GM18858 (cell line): ENCODE results near the gene SLC25A33.
"Not testable (repeated sequence)": the region's sequence is repeated elsewhere in the genome, so short reads cannot be mapped to it uniquely, and the experiment has no call there.

Source experiments
- ATAC-seq: cut with Tn5 transposase; IDR thresholded peaks from one replicate; pipeline ENCODE4 v1.9.1; 2021; ENCODE audit not compliant: unreplicated experiment

SLC25A33 gene

DNA sequence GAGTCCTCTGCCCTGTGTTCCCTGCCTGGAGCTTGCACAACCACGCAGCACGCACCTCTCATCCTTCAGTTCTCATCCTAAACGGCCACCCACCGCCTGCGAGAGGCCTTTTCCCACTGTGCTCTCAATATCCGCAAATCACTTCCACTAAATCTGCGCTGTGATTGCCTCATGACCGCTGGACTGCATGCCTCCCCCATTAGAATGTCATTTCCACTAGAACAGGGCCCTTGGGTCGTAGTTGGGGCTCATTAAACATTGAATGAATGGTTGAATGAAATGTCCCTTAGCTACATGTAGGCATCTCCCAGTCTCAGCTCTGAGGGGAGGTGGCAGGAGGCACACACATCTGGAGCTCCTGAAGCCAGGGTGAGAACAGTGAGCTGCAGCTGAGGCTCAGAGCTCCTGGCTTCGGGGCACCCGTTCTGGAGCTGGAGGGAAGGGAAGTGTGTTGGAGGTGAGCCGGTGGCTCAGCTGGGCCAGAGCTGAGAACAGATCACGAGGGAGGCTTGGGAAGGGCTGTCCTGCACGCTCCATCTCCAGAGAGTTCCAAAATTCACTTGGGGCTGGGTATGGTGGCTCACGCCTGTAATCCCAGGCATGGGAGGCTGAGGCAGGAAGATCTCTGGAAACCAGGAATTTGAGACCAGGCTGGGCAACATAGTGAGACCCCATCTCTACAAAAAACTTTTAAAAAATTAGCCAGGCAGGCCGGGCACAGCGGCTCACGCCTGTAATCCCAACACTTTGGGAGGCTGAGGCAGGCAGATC lies 79.8 kb downstream of the SLC25A33 start:
- ATAC-seq = no peak

DNA sequence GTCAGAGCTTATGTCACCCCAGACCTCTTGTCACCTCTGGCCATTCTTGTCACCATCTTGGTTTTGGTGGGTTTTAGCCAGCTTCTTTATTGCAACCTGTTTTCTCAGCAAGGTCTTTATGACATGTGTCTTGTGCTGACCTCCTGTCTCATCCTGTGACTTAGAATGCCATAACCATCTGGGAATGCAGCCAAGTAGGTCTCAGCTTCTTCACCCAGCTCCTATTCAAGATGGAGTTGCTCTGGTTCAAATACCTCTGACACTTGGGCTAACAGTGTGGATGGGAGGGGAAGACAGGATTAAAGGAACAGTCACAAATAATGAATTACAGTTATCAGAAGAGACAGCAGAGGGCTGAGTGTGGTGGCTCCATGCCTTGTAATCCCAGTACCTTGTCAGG lies 81.8 kb downstream of the SLC25A33 start:
- no peak for ATAC-seq

DNA sequence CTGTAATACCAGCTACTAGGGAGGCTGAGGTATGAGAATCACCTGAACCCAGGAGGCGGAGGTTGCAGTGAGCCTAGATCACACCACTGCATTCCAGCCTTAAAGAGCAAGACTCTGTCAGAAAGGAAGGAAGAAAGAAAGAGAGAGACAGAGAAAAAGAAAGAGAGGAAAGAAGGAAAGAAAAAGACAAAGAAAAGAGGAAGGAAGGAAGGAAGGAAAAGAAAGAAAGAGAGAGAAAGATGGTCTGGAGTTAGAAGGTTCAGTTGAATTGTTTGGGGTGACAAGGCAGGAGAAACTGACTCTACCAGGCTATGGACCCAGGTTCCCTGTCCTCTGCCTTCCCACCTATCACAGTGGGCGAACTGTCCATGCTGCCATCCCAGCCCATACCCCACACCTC lies 84.8 kb downstream of the SLC25A33 start:
- ATAC-seq = no peak

DNA sequence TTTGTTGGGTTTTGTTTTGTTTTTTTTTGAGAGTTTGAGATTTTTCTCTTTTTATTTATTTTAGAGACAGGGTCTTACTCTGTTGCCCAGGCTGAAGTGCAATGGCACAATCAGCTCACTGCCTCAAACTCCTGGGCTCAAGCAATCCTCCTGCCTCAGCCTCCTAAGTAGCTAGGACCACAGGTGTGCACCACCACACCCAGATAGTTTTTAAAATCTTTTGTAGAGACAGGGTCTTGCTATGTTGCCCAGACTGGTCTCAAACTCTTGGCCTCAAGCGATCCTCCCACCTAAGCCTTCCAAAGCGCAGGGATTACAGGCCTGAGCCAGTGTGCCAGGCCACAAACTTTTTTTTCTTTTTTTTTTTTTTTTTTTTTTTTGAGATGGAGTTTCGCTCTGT lies 85.8 kb downstream of the SLC25A33 start:
- not testable (repeated sequence) for ATAC-seq

DNA sequence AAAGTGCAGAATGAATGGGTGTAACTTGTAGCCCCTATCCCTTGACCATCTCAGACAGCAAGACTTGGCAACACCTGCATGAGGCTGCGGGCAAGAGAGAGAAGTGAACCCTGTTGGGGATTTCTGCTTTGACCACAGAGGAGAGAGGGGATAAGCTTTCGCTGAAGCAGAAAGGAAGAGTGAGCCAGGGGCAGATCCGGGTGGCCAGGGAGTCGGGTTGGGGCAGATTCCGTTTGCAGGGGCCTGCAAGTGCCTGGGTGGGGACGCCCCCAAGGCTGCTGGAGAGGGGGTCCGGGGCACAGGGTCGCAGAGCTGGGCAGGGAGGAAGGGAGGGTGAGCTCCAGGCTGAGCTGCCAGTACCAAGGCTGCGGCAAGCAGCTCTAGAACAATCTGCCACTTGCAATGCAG lies 86.9 kb downstream of the SLC25A33 start:
- no peak for ATAC-seq

DNA sequence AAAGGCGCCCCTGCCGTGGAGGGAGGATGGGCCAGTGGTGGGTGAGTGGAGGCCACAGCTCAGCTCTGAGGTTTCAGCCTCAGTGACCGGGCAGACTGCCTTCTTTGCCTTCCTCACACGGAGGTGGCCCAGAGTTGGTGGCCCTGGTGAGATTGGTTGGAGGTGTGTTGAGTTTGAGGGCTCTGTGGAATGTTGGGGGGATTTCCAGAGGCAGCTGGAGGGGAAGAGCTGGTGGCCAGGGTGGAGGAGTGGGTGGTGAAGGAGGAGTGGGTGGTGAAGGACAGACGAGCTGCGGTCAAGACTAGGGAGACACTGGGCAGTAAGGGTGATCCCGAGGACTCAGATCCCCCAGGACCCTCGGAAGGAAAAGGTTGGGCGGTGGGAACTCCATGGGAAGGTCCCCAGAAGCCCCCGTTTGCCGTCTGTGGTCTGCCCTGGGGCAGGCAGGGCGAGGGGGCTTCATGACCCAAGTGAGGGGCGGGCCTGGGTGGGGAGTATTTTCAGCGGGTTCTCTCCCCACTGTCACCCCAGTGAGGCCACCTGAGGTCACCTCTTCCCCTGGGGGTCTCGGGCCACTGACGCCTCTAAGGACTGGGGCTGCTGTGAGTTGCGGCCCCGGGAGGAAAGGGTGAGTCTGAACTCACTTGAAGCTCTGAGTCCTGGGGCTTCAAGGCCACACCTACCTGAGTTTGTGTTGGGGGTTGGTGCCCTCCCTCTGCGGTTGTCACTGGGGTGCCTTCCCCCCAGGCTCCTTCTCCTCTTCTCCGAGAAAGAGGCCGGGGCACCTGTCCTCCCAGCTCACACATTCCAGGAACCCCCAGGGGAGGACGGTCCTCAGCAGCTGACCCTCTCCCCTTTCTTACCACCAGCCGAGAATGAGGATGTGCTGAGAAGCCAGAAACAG lies 89.5 kb downstream of the SLC25A33 start:
- ATAC-seq = no peak

DNA sequence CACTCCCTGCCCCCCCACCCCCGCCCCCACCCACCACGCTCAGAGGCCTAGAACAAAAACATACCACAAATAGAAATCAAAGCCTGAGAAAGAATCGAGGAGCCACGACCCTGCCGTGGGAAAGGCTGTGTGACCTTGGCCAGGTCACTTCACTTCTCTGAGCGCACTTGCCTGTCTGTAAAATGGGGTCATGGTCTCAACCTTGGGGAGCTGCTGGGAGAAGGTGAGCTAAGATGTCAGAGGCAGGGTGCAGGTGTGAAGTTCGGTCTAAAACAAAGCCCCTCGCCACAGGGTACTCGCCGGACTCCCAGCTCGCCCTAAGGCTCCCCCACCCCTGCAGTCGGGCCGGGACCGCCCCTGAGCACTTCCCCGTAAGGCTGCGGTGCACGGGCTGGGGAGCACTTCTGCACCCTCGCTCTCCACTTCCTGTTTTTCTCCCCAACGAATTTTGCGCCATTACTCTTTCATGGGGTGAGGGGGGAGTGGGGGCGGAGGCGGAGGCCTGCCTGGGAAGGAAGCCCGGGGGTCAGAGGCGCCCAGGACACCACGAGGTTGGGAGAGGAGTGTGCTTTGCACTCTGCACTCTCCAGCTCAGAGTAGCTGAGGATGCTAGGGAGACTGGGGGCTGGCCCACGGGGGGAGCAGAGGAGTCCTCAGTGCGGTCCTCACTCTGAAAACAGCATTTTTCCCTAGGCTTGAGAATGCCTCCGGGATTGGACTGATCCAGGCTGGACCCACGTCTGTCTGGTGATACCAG lies 90.4 kb downstream of the SLC25A33 start:
- ATAC-seq = no peak

DNA sequence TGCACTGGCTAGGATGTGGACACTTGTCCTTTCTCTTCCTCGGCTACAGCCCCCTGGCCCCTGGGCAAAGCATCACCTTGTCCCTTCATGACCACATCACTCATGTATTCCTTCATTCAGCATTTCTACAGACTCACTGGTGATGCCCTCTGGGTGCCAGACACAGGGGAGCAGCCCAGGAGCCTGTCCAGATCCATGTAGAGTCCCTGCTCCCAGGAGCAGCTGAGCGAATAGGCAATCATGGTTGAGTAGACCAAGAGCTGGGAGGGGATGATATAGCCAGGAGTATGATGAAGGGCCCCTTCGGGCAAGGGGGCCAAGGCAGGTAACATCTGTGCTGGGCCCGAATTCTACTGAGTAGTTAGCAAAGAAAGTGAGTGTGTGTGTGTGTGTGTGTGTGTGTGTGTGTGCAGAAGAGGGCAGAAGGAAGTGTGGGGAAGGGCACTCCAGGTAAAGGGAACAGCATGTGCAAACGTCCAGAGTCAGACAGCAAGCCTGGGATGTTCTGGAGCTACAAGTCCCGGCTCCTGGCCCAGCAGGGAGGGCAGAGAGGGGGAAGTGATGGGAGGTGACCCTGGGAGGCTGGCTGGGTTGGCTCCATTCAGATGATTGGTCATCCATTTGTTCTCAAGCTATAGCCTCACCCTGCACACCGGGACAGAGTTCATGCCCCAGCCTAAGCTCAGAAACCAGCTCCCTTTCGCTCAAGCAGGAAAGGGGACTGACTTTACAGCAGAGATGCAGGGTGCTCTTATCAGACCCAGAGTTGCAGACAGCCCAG lies 91.3 kb downstream of the SLC25A33 start:
- ATAC-seq = no peak

DNA sequence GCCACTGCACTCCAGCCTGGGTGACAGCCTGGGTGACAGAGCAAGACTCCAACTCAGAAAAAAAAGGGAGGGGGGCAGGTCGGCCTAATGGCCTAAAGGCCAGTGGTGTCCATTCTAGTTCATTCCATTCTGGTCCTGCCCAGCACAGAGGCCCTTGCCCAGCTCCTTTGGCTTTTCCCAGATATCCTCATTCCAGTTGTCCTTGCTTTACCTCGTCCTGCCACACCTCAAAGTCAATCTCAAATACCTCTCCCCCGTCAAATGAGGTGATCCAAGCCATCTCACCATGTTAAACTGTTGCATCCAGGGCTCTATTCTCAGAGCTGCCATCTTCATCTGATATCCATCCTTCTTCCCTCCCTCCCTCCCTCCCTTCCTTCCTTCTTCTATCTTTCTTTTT lies 92.3 kb downstream of the SLC25A33 start:
- no peak for ATAC-seq

DNA sequence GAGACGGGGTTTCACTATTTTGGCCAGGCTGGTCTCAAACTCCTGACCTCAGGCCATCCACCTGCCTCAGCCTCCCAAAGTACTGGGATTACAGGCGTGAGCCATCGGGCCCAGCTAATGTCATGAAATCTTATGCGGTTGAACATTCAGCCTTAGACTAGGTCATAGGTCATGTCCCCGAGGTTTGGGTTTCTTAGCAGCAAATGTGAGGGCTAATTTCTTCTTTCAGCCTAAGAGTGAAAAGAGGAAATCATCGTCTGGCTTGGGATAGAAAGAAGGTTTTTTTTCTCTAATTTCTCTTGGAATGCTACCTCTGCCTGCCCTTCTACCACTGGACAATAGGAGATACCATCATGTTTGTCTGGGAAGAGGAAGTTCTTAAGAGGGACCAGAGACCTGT lies 94.2 kb downstream of the SLC25A33 start:
- no peak for ATAC-seq

DNA sequence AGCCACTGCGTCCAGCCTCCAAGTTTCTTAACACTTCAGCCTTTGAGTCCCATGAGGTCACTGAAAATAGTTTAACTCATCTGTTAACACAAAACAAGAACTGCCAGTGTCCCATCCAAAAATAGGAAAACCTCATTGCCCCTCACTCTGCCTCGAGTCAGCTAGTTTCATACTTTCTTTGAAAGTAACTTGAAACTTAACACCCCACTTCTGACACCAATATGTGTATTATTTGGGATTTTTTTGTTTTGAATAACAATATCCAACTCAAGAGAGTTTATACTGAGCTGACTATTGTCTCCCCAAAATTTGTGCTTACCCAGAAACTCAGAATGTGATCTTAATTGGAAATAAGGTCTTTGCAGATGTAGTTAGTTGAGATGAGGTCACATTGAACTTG lies 95.3 kb downstream of the SLC25A33 start:
- ATAC-seq = no peak
